ENCODE results near the gene CNTNAP2. TPM values are rescaled to one million over a fixed set of nuclear protein-coding genes. Genes with fewer than 3 reads are reported as not detected.
A peak's percentile ranks its signal among the peaks of the same experiment; 100 is the strongest.

CNTNAP2 gene
- total and polyA plus RNA-seq, 12 donors: 0.07 to 0.77 (median 0.24) TPM

DNA sequence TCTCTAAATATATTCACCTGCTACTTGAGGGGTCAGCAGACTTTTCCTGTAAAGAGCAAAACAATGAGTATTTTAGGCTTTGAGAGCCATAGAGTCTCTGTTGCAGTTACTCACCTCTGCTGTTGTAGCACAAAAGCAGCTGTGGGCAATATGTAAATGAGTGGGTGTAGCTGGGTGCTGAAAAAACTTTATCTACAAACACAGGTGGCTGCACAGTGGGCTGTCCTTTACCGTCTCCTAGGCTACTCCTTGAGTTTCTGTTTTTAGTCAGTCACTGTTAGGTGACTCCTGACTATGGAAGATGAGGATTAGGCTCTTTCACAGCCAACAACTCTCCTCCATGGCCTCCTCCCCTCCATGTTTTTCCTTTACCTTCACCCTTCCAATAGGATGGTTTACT lies 2187.9 kb downstream of the CNTNAP2 start:
- no peaks in the 10 kb centered on the region for H3K36me3 ChIP-seq
- ATAC-seq: no peak
- intact Hi-C loops (cut with DNase I): no loop called here
- H3K4me1 ChIP-seq: peaks cover 5 to 29% (median 21%) of the 10 kb centered on the region in 9 donors
- peak overlapping the region in 5 of 10 donors; percentile 4 to 49 (median 46) for H3K27ac ChIP-seq
- TF ChIP-seq, protein P1, sequence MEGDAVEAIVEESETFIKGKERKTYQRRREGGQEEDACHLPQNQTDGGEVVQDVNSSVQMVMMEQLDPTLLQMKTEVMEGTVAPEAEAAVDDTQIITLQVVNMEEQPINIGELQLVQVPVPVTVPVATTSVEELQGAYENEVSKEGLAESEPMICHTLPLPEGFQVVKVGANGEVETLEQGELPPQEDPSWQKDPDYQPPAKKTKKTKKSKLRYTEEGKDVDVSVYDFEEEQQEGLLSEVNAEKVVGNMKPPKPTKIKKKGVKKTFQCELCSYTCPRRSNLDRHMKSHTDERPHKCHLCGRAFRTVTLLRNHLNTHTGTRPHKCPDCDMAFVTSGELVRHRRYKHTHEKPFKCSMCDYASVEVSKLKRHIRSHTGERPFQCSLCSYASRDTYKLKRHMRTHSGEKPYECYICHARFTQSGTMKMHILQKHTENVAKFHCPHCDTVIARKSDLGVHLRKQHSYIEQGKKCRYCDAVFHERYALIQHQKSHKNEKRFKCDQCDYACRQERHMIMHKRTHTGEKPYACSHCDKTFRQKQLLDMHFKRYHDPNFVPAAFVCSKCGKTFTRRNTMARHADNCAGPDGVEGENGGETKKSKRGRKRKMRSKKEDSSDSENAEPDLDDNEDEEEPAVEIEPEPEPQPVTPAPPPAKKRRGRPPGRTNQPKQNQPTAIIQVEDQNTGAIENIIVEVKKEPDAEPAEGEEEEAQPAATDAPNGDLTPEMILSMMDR (IDR thresholded peaks at IDR 0.05): no peak
- WGBS, 2 donors: 24 to 31% methylated on average over 1 of the region's 1 CpG
- no peak overlapping the region for H3K4me3 ChIP-seq
- H3K9me3 ChIP-seq: no peaks in the 10 kb centered on the region
- DNase-seq: no peak
- no peaks in the 10 kb centered on the region for H3K27me3 ChIP-seq

DNA sequence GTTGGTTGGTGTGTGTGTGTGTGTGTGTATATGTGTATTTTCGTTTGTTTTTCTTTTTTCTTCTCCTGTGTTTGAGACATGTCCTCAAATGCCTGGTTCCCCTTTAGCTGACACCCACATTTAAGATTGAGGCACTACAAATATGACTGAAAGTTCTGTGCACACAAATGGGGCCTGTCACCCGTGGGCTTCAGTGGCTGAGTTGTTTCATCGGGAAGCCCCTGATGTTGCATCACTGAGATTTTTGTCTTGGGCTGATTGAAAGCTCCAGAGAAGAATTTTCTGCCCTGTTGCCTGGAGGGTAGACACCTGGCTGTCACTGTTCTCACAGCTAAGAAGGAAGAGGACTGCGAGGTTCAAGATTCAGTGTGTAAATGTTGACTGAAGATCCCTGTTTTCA lies 2190.2 kb downstream of the CNTNAP2 start:
- Histone ChIP-seq H3K27ac (no peak overlapping the region), H3K4me3 (no peak overlapping the region), H3K27me3 (no peaks in the 10 kb centered on the region), H3K4me1 (peaks cover 5 to 29% (median 21%) of the 10 kb centered on the region in 9 donors), H3K9me3 (no peaks in the 10 kb centered on the region), H3K36me3 (no peaks in the 10 kb centered on the region)
- TF ChIP-seq, protein P1 (IDR thresholded peaks at IDR 0.05): no peak
- DNase-seq: no peak
- intact Hi-C loops (cut with DNase I): no loop called here
- ATAC-seq: no peak
- WGBS, 2 donors: 70 to 81% methylated on average over 4 of the region's 4 CpGs

DNA sequence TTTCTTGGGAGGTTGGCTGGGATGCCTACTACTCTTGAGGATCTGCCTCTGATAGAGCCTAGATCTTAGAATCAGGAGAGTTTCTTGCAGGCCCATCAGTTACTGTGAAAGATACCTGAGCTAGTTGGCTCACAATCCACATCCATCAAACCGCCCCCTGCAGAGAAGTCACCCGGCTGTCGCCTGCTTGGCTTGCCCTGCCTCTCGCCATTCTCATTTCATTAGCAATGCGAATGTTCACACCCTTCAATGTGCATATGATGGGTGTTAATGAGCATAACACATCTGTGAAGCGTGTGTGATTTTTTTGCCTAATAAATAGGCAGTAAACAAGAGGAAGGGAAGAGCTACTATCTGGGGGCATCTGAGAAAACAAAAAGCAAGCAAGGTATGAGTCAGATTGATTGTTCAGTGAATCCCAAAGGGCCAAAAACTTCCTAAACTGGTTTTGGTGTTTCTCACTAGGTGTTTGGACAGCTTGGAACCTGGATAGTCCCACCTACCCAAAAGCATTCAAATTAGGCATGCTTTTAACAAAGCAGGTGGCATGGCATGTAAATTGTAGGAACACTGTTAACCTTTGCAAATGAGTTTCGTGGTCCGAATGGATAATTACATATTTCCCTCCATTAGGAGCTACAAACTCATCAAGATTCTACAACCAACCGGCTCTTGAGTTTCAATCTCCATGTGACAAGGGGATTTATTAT lies 2201.7 kb downstream of the CNTNAP2 start:
- Histone ChIP-seq H3K36me3 (no peaks in the 10 kb centered on the region), H3K9me3 (no peaks in the 10 kb centered on the region), H3K4me3 (no peak overlapping the region), H3K4me1 (no peaks in the 10 kb centered on the region), H3K27ac (no peak overlapping the region), H3K27me3 (no peaks in the 10 kb centered on the region)
- intact Hi-C loops (cut with DNase I): no loop called here
- TF ChIP-seq, protein P1 (IDR thresholded peaks at IDR 0.05): no peak
- DNase-seq (no peak), ATAC-seq (no peak)
- 72 to 73% methylated on average over 9 of the region's 9 CpGs for whole genome bisulfite sequencing, 2 donors

DNA sequence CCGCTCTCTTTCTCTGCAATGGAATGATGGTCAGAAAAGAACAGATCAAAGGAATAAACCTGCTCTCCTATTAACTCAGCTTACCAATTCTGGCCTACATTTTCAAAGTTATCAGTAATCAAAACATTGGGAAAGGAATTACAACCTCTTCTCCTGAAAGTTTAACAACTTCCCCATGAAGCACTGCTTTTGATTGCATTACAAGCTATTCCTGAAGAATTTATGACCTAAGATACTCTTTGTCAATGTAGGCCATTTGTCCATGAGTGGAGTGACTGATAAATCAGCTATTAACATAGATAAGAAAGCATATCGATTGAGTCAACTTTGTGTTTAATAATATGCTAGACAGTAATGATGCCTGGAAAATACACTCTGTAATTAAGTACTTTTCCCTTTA lies 2202.2 kb downstream of the CNTNAP2 start:
- WGBS, 2 donors: 68 to 81% methylated on average over 2 of the region's 2 CpGs
- intact Hi-C loops (cut with DNase I): no loop called here
- no peaks in the 10 kb centered on the region for H3K9me3 ChIP-seq
- ATAC-seq (no peak), DNase-seq (no peak)
- TF ChIP-seq, protein P1 (IDR thresholded peaks at IDR 0.05): no peak
- no peaks in the 10 kb centered on the region for H3K4me1 ChIP-seq
- H3K27me3 ChIP-seq: no peaks in the 10 kb centered on the region
- no peak overlapping the region for H3K4me3 ChIP-seq
- H3K27ac ChIP-seq: no peak overlapping the region
- no peaks in the 10 kb centered on the region for H3K36me3 ChIP-seq

Data from heart right ventricle (tissue), 16 donors.